Measurements from ENCODE around the gene LIN52.

DNA sequence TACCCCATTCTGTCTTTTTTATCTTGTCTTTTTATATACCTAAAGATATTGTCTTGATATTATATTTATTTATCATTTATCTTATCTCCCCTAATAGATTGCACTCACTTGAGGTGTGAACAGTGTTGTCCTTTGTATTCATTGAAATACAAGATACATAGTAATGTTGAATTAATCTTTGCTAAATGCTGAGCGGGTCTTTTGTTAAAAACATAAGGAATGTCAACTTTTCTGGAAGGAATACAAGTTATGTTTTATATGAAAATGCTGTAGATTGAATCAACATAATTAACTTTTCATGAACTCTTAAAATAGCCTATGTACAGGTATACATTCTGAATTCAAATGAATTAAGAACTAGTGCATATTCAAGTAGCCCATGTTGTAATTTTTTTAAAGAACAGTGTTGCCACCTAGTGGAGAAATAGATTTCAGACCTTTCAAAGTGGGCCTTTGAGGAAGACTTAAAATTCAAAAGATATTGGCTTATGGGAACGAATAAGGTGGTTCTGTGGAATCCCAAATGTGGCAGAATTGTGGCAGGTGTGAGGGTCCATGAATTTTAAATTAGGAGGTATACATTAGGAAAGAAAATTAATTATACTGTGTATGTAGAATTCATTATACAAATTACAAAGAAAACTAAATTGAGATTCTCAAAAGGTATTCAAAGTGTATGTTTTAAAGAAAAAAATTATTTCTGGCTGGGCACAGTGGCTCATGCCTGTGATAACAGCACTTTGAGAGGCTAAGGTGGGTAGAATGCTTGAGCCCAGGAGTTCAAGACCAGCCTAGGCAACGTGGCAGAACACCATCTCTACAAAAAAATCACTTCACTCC lies 46.5 kb upstream of the LIN52 start:
- TF ChIP-seq NR2F6 (CRISPR knock-in tag; IDR thresholded peaks at IDR 0.05) (no peak), SREBF1 (IDR thresholded peaks at IDR 0.05; ENCODE audit: borderline replicate concordance, low read depth, low read length) (no peak), ZNF24 (IDR thresholded peaks at IDR 0.05) (no peak), KLF6 (CRISPR knock-in tag; IDR thresholded peaks at IDR 0.05; ENCODE audit: borderline replicate concordance) (no peak), STAG1 (CRISPR knock-in tag; IDR thresholded peaks at IDR 0.05; ENCODE audit: borderline replicate concordance) (no peak)
- TF ChIP-seq, protein P1, sequence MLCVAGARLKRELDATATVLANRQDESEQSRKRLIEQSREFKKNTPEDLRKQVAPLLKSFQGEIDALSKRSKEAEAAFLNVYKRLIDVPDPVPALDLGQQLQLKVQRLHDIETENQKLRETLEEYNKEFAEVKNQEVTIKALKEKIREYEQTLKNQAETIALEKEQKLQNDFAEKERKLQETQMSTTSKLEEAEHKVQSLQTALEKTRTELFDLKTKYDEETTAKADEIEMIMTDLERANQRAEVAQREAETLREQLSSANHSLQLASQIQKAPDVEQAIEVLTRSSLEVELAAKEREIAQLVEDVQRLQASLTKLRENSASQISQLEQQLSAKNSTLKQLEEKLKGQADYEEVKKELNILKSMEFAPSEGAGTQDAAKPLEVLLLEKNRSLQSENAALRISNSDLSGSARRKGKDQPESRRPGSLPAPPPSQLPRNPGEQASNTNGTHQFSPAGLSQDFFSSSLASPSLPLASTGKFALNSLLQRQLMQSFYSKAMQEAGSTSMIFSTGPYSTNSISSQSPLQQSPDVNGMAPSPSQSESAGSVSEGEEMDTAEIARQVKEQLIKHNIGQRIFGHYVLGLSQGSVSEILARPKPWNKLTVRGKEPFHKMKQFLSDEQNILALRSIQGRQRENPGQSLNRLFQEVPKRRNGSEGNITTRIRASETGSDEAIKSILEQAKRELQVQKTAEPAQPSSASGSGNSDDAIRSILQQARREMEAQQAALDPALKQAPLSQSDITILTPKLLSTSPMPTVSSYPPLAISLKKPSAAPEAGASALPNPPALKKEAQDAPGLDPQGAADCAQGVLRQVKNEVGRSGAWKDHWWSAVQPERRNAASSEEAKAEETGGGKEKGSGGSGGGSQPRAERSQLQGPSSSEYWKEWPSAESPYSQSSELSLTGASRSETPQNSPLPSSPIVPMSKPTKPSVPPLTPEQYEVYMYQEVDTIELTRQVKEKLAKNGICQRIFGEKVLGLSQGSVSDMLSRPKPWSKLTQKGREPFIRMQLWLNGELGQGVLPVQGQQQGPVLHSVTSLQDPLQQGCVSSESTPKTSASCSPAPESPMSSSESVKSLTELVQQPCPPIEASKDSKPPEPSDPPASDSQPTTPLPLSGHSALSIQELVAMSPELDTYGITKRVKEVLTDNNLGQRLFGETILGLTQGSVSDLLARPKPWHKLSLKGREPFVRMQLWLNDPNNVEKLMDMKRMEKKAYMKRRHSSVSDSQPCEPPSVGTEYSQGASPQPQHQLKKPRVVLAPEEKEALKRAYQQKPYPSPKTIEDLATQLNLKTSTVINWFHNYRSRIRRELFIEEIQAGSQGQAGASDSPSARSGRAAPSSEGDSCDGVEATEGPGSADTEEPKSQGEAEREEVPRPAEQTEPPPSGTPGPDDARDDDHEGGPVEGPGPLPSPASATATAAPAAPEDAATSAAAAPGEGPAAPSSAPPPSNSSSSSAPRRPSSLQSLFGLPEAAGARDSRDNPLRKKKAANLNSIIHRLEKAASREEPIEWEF (CRISPR knock-in tag; IDR thresholded peaks at IDR 0.05) = no peak
